ENCODE data around the gene EXOC6B. TPM values are rescaled to one million over a fixed set of nuclear protein-coding genes. Genes with fewer than 3 reads are reported as not detected.

Gene EXOC6B
- total and polyA plus RNA-seq, 4 donors: 5.8 to 45.9 (median 26.2) TPM

GRCh38 chr2:72211350-72211749 is 614.5 kb downstream of the EXOC6B start:
- ATAC-seq (ENCODE audit: low FRiP score): no peak
- H3K27ac ChIP-seq (ENCODE audit: low read depth in 1 of 2, low read length in 2 of 2): no peak overlapping the region
- WGBS, 2 donors: 89 to 93% methylated on average over 2 of the region's 2 CpGs
- no peaks in the 10 kb centered on the region for H3K27me3 ChIP-seq (ENCODE audit: control insufficient read depth in 1 of 2, insufficient read depth in 2 of 2, low read length in 1 of 2)
- no peaks in the 10 kb centered on the region for H3K9me3 ChIP-seq (ENCODE audit: control insufficient read depth, low read length)
- H3K4me3 ChIP-seq (ENCODE audit: low read length in 2 of 2): no peak overlapping the region
- peaks cover 0 to 1% of the 10 kb centered on the region in 2 donors for H3K4me1 ChIP-seq (ENCODE audit: control insufficient read depth in 1 of 2, insufficient read depth in 2 of 2, low read length in 2 of 2)
- peaks cover 0 to 1% of the 10 kb centered on the region in 2 donors for H3K36me3 ChIP-seq (ENCODE audit: control insufficient read depth in 1 of 2, insufficient read depth in 2 of 2, low read length in 1 of 2)
- intact Hi-C loops (cut with DNase I): no loop called here
- DNase-seq: no peak

GRCh38 chr2:72210470-72210869 is 615.4 kb downstream of the EXOC6B start:
- intact Hi-C loops (cut with DNase I): no loop called here

GRCh38 chr2:72208225-72208624 is 617.6 kb downstream of the EXOC6B start:
- ATAC-seq (ENCODE audit: low FRiP score): no peak
- H3K4me1 ChIP-seq (ENCODE audit: control insufficient read depth in 1 of 2, insufficient read depth in 2 of 2, low read length in 2 of 2): peaks cover 0 to 2% of the 10 kb centered on the region in 2 donors
- intact Hi-C loops (cut with DNase I): no loop called here
- H3K4me3 ChIP-seq (ENCODE audit: low read length in 2 of 2): no peak overlapping the region
- 96 to 100% methylated on average over 1 of the region's 1 CpG for WGBS, 2 donors
- no peak for DNase-seq
- H3K9me3 ChIP-seq (ENCODE audit: control insufficient read depth, low read length): no peaks in the 10 kb centered on the region
- H3K36me3 ChIP-seq (ENCODE audit: control insufficient read depth in 1 of 2, insufficient read depth in 2 of 2, low read length in 1 of 2): peaks cover 0 to 1% of the 10 kb centered on the region in 2 donors
- H3K27ac ChIP-seq (ENCODE audit: low read depth in 1 of 2, low read length in 2 of 2): no peak overlapping the region
- H3K27me3 ChIP-seq (ENCODE audit: control insufficient read depth in 1 of 2, insufficient read depth in 2 of 2, low read length in 1 of 2): no peaks in the 10 kb centered on the region

More at GRCh38 chr2:72210470-72210869, 615.4 kb downstream of the EXOC6B start:
- 41 to 46% methylated on average over 2 of the region's 2 CpGs for WGBS, 2 donors
- DNase-seq (no peak), ATAC-seq (ENCODE audit: low FRiP score) (no peak)
- peaks cover 0 to 1% of the 10 kb centered on the region in 2 donors for H3K4me1 ChIP-seq (ENCODE audit: control insufficient read depth in 1 of 2, insufficient read depth in 2 of 2, low read length in 2 of 2)
- H3K4me3 ChIP-seq (ENCODE audit: low read length in 2 of 2): no peak overlapping the region
- H3K27ac ChIP-seq (ENCODE audit: low read depth in 1 of 2, low read length in 2 of 2): no peak overlapping the region
- H3K36me3 ChIP-seq (ENCODE audit: control insufficient read depth in 1 of 2, insufficient read depth in 2 of 2, low read length in 1 of 2): peaks cover 0 to 1% of the 10 kb centered on the region in 2 donors
- no peaks in the 10 kb centered on the region for H3K27me3 ChIP-seq (ENCODE audit: control insufficient read depth in 1 of 2, insufficient read depth in 2 of 2, low read length in 1 of 2)
- H3K9me3 ChIP-seq (ENCODE audit: control insufficient read depth, low read length): no peaks in the 10 kb centered on the region

GRCh38 chr2:72207334-72207733 is 618.5 kb downstream of the EXOC6B start:
- Histone ChIP-seq H3K4me3 (ENCODE audit: low read length in 2 of 2) (no peak overlapping the region), H3K27me3 (ENCODE audit: control insufficient read depth in 1 of 2, insufficient read depth in 2 of 2, low read length in 1 of 2) (no peaks in the 10 kb centered on the region), H3K4me1 (ENCODE audit: control insufficient read depth in 1 of 2, insufficient read depth in 2 of 2, low read length in 2 of 2) (peaks cover 0 to 2% of the 10 kb centered on the region in 2 donors), H3K27ac (ENCODE audit: low read depth in 1 of 2, low read length in 2 of 2) (no peak overlapping the region), H3K36me3 (ENCODE audit: control insufficient read depth in 1 of 2, insufficient read depth in 2 of 2, low read length in 1 of 2) (no peaks in the 10 kb centered on the region), H3K9me3 (ENCODE audit: control insufficient read depth, low read length) (no peaks in the 10 kb centered on the region)
- DNase-seq: no peak
- 97 to 100% methylated on average over 2 of the region's 2 CpGs for WGBS, 2 donors
- intact Hi-C loops (cut with DNase I): no loop called here
- ATAC-seq (ENCODE audit: low FRiP score): no peak

GRCh38 chr2:72205504-72205881 is 620.3 kb downstream of the EXOC6B start:
- H3K9me3 ChIP-seq (ENCODE audit: control insufficient read depth, low read length): no peaks in the 10 kb centered on the region
- DNase-seq (no peak), ATAC-seq (ENCODE audit: low FRiP score) (peak; percentile 14)
- no peaks in the 10 kb centered on the region for H3K27me3 ChIP-seq (ENCODE audit: control insufficient read depth in 1 of 2, insufficient read depth in 2 of 2, low read length in 1 of 2)
- H3K36me3 ChIP-seq (ENCODE audit: control insufficient read depth in 1 of 2, insufficient read depth in 2 of 2, low read length in 1 of 2): no peaks in the 10 kb centered on the region
- H3K27ac ChIP-seq (ENCODE audit: low read depth in 1 of 2, low read length in 2 of 2): no peak overlapping the region
- H3K4me3 ChIP-seq (ENCODE audit: low read length in 2 of 2): no peak overlapping the region
- peaks cover 0 to 2% of the 10 kb centered on the region in 2 donors for H3K4me1 ChIP-seq (ENCODE audit: control insufficient read depth in 1 of 2, insufficient read depth in 2 of 2, low read length in 2 of 2)
- WGBS, 2 donors: 88 to 91% methylated on average over 3 of the region's 3 CpGs
- intact Hi-C loops (cut with DNase I): no loop called here

GRCh38 chr2:72204786-72205503 is 620.9 kb downstream of the EXOC6B start:
- 42 to 43% methylated on average over 3 of the region's 3 CpGs for WGBS, 2 donors
- intact Hi-C loops (cut with DNase I): no loop called here
- DNase-seq: no peak
- no peak overlapping the region for H3K27ac ChIP-seq (ENCODE audit: low read depth in 1 of 2, low read length in 2 of 2)
- no peaks in the 10 kb centered on the region for H3K36me3 ChIP-seq (ENCODE audit: control insufficient read depth in 1 of 2, insufficient read depth in 2 of 2, low read length in 1 of 2)
- H3K4me3 ChIP-seq (ENCODE audit: low read length in 2 of 2): no peak overlapping the region
- peaks cover 0 to 2% of the 10 kb centered on the region in 2 donors for H3K4me1 ChIP-seq (ENCODE audit: control insufficient read depth in 1 of 2, insufficient read depth in 2 of 2, low read length in 2 of 2)
- peak; percentile 72 for ATAC-seq (ENCODE audit: low FRiP score)
- H3K9me3 ChIP-seq (ENCODE audit: control insufficient read depth, low read length): no peaks in the 10 kb centered on the region
- H3K27me3 ChIP-seq (ENCODE audit: control insufficient read depth in 1 of 2, insufficient read depth in 2 of 2, low read length in 1 of 2): no peaks in the 10 kb centered on the region

- peak; percentile 53 for ATAC-seq (ENCODE audit: low FRiP score)
- H3K27me3 ChIP-seq (ENCODE audit: control insufficient read depth in 1 of 2, insufficient read depth in 2 of 2, low read length in 1 of 2): no peaks in the 10 kb centered on the region
- H3K9me3 ChIP-seq (ENCODE audit: control insufficient read depth, low read length): no peaks in the 10 kb centered on the region
- H3K4me1 ChIP-seq (ENCODE audit: control insufficient read depth in 1 of 2, insufficient read depth in 2 of 2, low read length in 2 of 2): peaks cover 0 to 2% of the 10 kb centered on the region in 2 donors
- no peak overlapping the region for H3K27ac ChIP-seq (ENCODE audit: low read depth in 1 of 2, low read length in 2 of 2)
- H3K4me3 ChIP-seq (ENCODE audit: low read length in 2 of 2): no peak overlapping the region
- no peaks in the 10 kb centered on the region for H3K36me3 ChIP-seq (ENCODE audit: control insufficient read depth in 1 of 2, insufficient read depth in 2 of 2, low read length in 1 of 2)
- intact Hi-C loops (cut with DNase I): no loop called here
- 65 to 72% methylated on average over 8 of the region's 8 CpGs for WGBS, 2 donors
- DNase-seq: no peak
Observed at GRCh38 chr2:72204156-72204785, 621.6 kb downstream of the EXOC6B start.

- intact Hi-C loops (cut with DNase I): no loop called here
- no peak overlapping the region for H3K27ac ChIP-seq (ENCODE audit: low read depth in 1 of 2, low read length in 2 of 2)
- no peak for DNase-seq
- ATAC-seq (ENCODE audit: low FRiP score): peak; percentile 60
- WGBS, 2 donors: 79 to 87% methylated on average over 2 of the region's 2 CpGs
- no peak overlapping the region for H3K4me3 ChIP-seq (ENCODE audit: low read length in 2 of 2)
- peaks cover 0 to 2% of the 10 kb centered on the region in 2 donors for H3K4me1 ChIP-seq (ENCODE audit: control insufficient read depth in 1 of 2, insufficient read depth in 2 of 2, low read length in 2 of 2)
- H3K36me3 ChIP-seq (ENCODE audit: control insufficient read depth in 1 of 2, insufficient read depth in 2 of 2, low read length in 1 of 2): no peaks in the 10 kb centered on the region
- no peaks in the 10 kb centered on the region for H3K27me3 ChIP-seq (ENCODE audit: control insufficient read depth in 1 of 2, insufficient read depth in 2 of 2, low read length in 1 of 2)
- no peaks in the 10 kb centered on the region for H3K9me3 ChIP-seq (ENCODE audit: control insufficient read depth, low read length)
Observed at GRCh38 chr2:72198532-72199241, 627.1 kb downstream of the EXOC6B start.
